Measurements from ENCODE around the gene LCP2. TPM values are rescaled to one million over a fixed set of nuclear protein-coding genes. Genes with fewer than 3 reads are reported as not detected.

Gene LCP2
- total RNA-seq, 1 experiment from 2014 or later, result not detected

- Histone ChIP-seq H3K4me1 (ENCODE audit: insufficient read depth, low read length) (no peaks in the 10 kb centered on the region), H2BK120ac (ENCODE audit: low read depth, low read length, poor library complexity, severe bottlenecking) (no peak overlapping the region), H3K14ac (ENCODE audit: insufficient read depth, low read length) (no peak overlapping the region), H4K8ac (replicated peaks; ENCODE audit: insufficient read length, low read depth, low read length) (no peak overlapping the region), H3K56ac (ENCODE audit: insufficient read length, low read depth, low read length) (no peak overlapping the region), H3K4me2 (ENCODE audit: insufficient read depth, insufficient read length, low read length) (no peak overlapping the region), H3K27ac (ENCODE audit: insufficient read length, low read depth, low read length) (no peak overlapping the region), H3K23ac (ENCODE audit: insufficient read length, low read depth, low read length) (no peak overlapping the region), H3K23me2 (ENCODE audit: insufficient read length, low read depth, low read length, poor library complexity, severe bottlenecking) (no peaks in the 10 kb centered on the region), H4K5ac (ENCODE audit: insufficient read length, low read depth, low read length) (no peak overlapping the region), H2BK20ac (ENCODE audit: low read depth, low read length, poor library complexity, severe bottlenecking) (no peak overlapping the region), H3K79me2 (ENCODE audit: insufficient read depth, low read length) (no peaks in the 10 kb centered on the region), H2BK5ac (ENCODE audit: insufficient read length, low read length) (no peak overlapping the region), H4K20me1 (ENCODE audit: control insufficient read depth, insufficient read depth, insufficient read length) (no peaks in the 10 kb centered on the region), H4K91ac (ENCODE audit: insufficient read length, low read depth, low read length) (no peak overlapping the region), H3K9ac (ENCODE audit: extremely low read depth, insufficient read length, low read length) (no peak overlapping the region), H3K18ac (ENCODE audit: insufficient read length, low read depth, low read length) (no peak overlapping the region), H2AFZ (ENCODE audit: low read length) (no peak overlapping the region), H3K79me1 (ENCODE audit: insufficient read depth, low read depth, low read length, poor library complexity, severe bottlenecking) (no peaks in the 10 kb centered on the region), H2BK12ac (ENCODE audit: insufficient read length, low read depth, low read length) (no peak overlapping the region), H2AK5ac (ENCODE audit: insufficient read length, low read length) (no peak overlapping the region), H2BK15ac (ENCODE audit: low read depth, low read length) (no peak overlapping the region), H3K4ac (ENCODE audit: low read depth, low read length) (no peak overlapping the region), H3K27me3 (ENCODE audit: insufficient read depth, low read length) (no peaks in the 10 kb centered on the region), H3K9me3 (ENCODE audit: control insufficient read depth, low read depth, low read length) (no peaks in the 10 kb centered on the region), H3T11ph (ENCODE audit: low read length) (no peak overlapping the region)
- peaks cover 17% of the 10 kb centered on the region for H3K27me3 Mint-ChIP-seq (ENCODE audit: low read depth)
- no peaks in the 10 kb centered on the region for H3K36me3 Mint-ChIP-seq (ENCODE audit: insufficient read depth in 1 of 3, low read depth in 3 of 3)
- no peak overlapping the region for H3K27ac Mint-ChIP-seq
- H3K4me1 Mint-ChIP-seq, result peaks cover 0 to 6% of the 10 kb centered on the region in 2 experiments; a peak in 1 of 4 replicates
- H3K4me3 Mint-ChIP-seq, result no peak overlapping the region
- no peak for TF ChIP-seq CTCF (conservative IDR thresholded peaks at IDR 0.05)
- DNase-seq, result no peak
- no CpG with 5 or more reads among the region's 2 CpGs for WGBS (ENCODE audit: extremely low coverage, insufficient read length, low lambda C conversion rate)
- H3K9me3 Mint-ChIP-seq, result no peaks in the 10 kb centered on the region
Observed at GRCh38 chr5:170202117-170202516, 95.5 kb downstream of the LCP2 start.

All from H9 (cell line).